A549 (cell line): ENCODE data around the gene SPPL2B.

Experiments used
- BHLHE40 ChIP-seq: IDR thresholded peaks from 2 replicates; pipeline ENCODE4 v1.6.1; 2012; ENCODE audit warnings: low read depth, low read length, inconsistent platforms
- EP300 ChIP-seq, 2 experiments: fragments of >200 bp; sonication (Bioruptor Twin); formaldehyde crosslinking; IDR thresholded peaks; 2 replicates in 1 of 2; 3 replicates in 1 of 2; pipeline ENCODE4 v1.6.1; 2016 to 2017
- JUN ChIP-seq, 2 experiments: fragments of >200 bp; sonication (Bioruptor Twin); formaldehyde crosslinking; IDR thresholded peaks; 2 replicates in 1 of 2; 3 replicates in 1 of 2; pipeline ENCODE4 v1.6.1; 2016 to 2017
- ZFP36 ChIP-seq: fragments of 450-650 bp; IDR thresholded peaks from 2 replicates; pipeline ENCODE4 v1.6.1; 2014; ENCODE audit warnings: borderline replicate concordance; ENCODE audit not compliant: partially characterized antibody
- TF ChIP-seq, protein P1 (sequence below): fragments of >200 bp; sonication (Bioruptor Twin); formaldehyde crosslinking; IDR thresholded peaks from 3 replicates; pipeline ENCODE4 v1.5.1; 2016

DNA sequence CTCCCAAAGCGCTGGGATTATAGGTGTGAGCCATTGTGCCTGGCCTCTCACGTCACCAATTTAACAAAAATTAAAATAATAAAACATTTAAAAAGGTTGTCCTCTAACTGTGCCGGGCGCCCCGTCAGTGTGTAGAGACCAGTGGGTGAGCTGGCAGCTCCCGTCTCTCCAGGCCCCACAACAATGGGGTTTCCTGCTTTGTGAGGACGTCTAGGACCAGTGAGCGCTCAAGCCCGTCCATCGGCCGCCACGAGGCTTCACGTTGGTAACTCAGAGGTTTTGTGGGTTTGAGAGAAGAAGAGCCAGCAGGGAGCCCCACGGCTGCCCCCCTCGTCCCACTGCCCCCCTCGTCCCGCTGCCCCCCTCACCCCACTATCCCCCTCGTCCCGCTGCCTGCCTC is 4.8 kb upstream of the SPPL2B start:
- TF ChIP-seq EP300 (IDR thresholded peaks at IDR 0.05), result no peak
- TF ChIP-seq, protein P1, sequence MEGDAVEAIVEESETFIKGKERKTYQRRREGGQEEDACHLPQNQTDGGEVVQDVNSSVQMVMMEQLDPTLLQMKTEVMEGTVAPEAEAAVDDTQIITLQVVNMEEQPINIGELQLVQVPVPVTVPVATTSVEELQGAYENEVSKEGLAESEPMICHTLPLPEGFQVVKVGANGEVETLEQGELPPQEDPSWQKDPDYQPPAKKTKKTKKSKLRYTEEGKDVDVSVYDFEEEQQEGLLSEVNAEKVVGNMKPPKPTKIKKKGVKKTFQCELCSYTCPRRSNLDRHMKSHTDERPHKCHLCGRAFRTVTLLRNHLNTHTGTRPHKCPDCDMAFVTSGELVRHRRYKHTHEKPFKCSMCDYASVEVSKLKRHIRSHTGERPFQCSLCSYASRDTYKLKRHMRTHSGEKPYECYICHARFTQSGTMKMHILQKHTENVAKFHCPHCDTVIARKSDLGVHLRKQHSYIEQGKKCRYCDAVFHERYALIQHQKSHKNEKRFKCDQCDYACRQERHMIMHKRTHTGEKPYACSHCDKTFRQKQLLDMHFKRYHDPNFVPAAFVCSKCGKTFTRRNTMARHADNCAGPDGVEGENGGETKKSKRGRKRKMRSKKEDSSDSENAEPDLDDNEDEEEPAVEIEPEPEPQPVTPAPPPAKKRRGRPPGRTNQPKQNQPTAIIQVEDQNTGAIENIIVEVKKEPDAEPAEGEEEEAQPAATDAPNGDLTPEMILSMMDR, result no peak
- TF ChIP-seq ZFP36, result no peak
- TF ChIP-seq BHLHE40, result no peak
- no peak for TF ChIP-seq JUN (IDR thresholded peaks at IDR 0.05)
